ENCODE results near the gene NFATC3. TPM values are rescaled to one million over a fixed set of nuclear protein-coding genes. Genes with fewer than 3 reads are reported as not detected.
A peak's percentile ranks its signal among the peaks of the same experiment; 100 is the strongest.

The NFATC3 gene
- total RNA-seq, 1 experiment from 2014 or later: 33.0 TPM

GRCh38 chr16:68237243-68238028, 152.3 kb downstream of the NFATC3 start:
- no peak overlapping the region for H3K4ac ChIP-seq (ENCODE audit: low read depth, low read length)
- H4K20me1 ChIP-seq (ENCODE audit: control insufficient read depth, insufficient read depth, insufficient read length): no peaks in the 10 kb centered on the region
- peak overlapping the region; percentile 89 to 91 for H3K4me3 Mint-ChIP-seq
- H3K23me2 ChIP-seq (ENCODE audit: insufficient read length, low read depth, low read length, poor library complexity, severe bottlenecking): peaks cover 19% of the 10 kb centered on the region
- no peak overlapping the region for H2AFZ ChIP-seq (ENCODE audit: low read length)
- peaks cover 6% of the 10 kb centered on the region for H3K27me3 Mint-ChIP-seq (ENCODE audit: low read depth)
- peak overlapping the region; percentile 30 for H3K27ac ChIP-seq (ENCODE audit: insufficient read length, low read depth, low read length)
- no peaks in the 10 kb centered on the region for H3K9me3 ChIP-seq (ENCODE audit: control insufficient read depth, low read depth, low read length)
- no peaks in the 10 kb centered on the region; the same call in 1 of the 2 replicates for H3K79me2 ChIP-seq (ENCODE audit: insufficient read depth, low read length)
- peaks cover 4 to 11% (median 10%) of the 10 kb centered on the region in 3 experiments; a peak in 6 of 7 replicates for H3K36me3 Mint-ChIP-seq (ENCODE audit: insufficient read depth in 1 of 3, low read depth in 3 of 3)
- no peak overlapping the region for H3T11ph ChIP-seq (ENCODE audit: low read length)
- peak overlapping the region; percentile 55 for H3K18ac ChIP-seq (ENCODE audit: insufficient read length, low read depth, low read length)
- no peaks in the 10 kb centered on the region; the same call in 1 of the 2 replicates for H3K4me1 ChIP-seq (ENCODE audit: insufficient read depth, low read length)
- no peaks in the 10 kb centered on the region for H3K27me3 ChIP-seq (ENCODE audit: insufficient read depth, low read length)
- DNase-seq: peak; percentile 99
- H2BK12ac ChIP-seq (ENCODE audit: insufficient read length, low read depth, low read length): no peak overlapping the region
- H2BK15ac ChIP-seq (ENCODE audit: low read depth, low read length): no peak overlapping the region
- H4K8ac ChIP-seq (replicated peaks; ENCODE audit: insufficient read length, low read depth, low read length): no peak overlapping the region
- H3K9ac ChIP-seq (ENCODE audit: extremely low read depth, insufficient read length, low read length): peak overlapping the region; percentile 46
- H3K14ac ChIP-seq (ENCODE audit: insufficient read depth, low read length): peak overlapping the region; percentile 62
- no peak overlapping the region for H3K23ac ChIP-seq (ENCODE audit: insufficient read length, low read depth, low read length)
- peak overlapping the region; percentile 16 for H4K91ac ChIP-seq (ENCODE audit: insufficient read length, low read depth, low read length)
- no peak overlapping the region for H2BK120ac ChIP-seq (ENCODE audit: low read depth, low read length, poor library complexity, severe bottlenecking)
- H3K79me1 ChIP-seq (ENCODE audit: insufficient read depth, low read depth, low read length, poor library complexity, severe bottlenecking): no peaks in the 10 kb centered on the region
- no peak overlapping the region for H2BK5ac ChIP-seq (ENCODE audit: insufficient read length, low read length)
- H3K27ac Mint-ChIP-seq: peak overlapping the region; percentile 97 to 99 (median 99); a peak in 6 of 7 replicates
- H2AK5ac ChIP-seq (ENCODE audit: insufficient read length, low read length): no peak overlapping the region
- H3K4me1 Mint-ChIP-seq: peaks cover 29 to 33% of the 10 kb centered on the region in 2 experiments
- H3K9me3 Mint-ChIP-seq: no peaks in the 10 kb centered on the region; a peak in 1 of 5 replicates
- WGBS (ENCODE audit: extremely low coverage, insufficient read length, low lambda C conversion rate): no CpG with 5 or more reads among the region's 72 CpGs
- H2BK20ac ChIP-seq (ENCODE audit: low read depth, low read length, poor library complexity, severe bottlenecking): no peak overlapping the region
- H4K5ac ChIP-seq (ENCODE audit: insufficient read length, low read depth, low read length): no peak overlapping the region
- H3K56ac ChIP-seq (ENCODE audit: insufficient read length, low read depth, low read length): no peak overlapping the region
- H3K4me2 ChIP-seq (ENCODE audit: insufficient read depth, insufficient read length, low read length): peak overlapping the region; percentile 69
- no peak for TF ChIP-seq CTCF (conservative IDR thresholded peaks at IDR 0.05)
